GM19463 (cell line): ENCODE results near the gene FADS3.

Experiments
- ATAC-seq: cut with Tn5 transposase; IDR thresholded peaks from one replicate; pipeline ENCODE4 v1.9.1; 2021; ENCODE audit warnings: mild to moderate bottlenecking, moderate library complexity; ENCODE audit not compliant: unreplicated experiment

FADS3 gene

GRCh38 chr11:61900251-61900650 is 8.9 kb upstream of the FADS3 start:
- no peak for ATAC-seq

DNA sequence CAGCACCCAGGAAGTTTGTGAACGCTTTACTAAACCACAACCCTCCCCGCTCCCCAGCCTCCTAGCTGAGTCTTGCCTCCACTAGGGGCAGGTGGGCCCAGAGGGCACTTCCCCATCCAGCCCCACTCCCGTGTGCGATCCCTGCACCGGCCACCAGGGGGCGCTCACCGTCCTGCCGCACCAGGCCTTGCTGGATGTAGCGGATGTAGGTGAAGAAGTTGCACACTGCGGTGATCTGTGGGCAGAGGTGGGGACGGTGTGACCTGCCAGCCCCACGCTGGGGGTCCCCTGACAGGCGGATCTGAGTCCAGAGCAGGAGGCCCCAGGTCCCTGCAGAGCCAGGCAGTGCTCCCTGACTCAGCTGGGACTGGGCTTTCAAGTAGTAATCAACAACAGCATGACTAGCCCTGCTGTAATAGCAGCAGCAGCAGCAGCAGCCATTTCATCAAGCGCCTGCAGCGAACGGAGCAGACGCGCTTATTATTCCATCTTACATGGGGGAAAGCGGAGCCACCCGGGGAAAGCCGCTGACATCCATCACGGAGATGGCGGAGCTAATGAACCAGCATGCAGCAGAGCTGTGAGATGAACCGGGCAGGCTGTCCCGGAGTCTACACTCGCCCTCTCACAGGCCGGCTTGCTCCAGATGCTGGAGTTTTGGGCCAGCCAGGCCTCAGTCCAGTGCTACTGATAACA is 7.9 kb upstream of the FADS3 start:
- peak; percentile 68 for ATAC-seq

- no peak for ATAC-seq
Observed at GRCh38 chr11:61898247-61898582, 6.9 kb upstream of the FADS3 start.

GRCh38 chr11:61897387-61898246 is 6.3 kb upstream of the FADS3 start:
- no peak for ATAC-seq

GRCh38 chr11:61896665-61897386 is 5.5 kb upstream of the FADS3 start:
- ATAC-seq = no peak

GRCh38 chr11:61895718-61896059 is 4.3 kb upstream of the FADS3 start:
- no peak for ATAC-seq

- no peak for ATAC-seq
Observed at GRCh38 chr11:61895046-61895717, 3.8 kb upstream of the FADS3 start.

GRCh38 chr11:61893981-61894380 is 2.6 kb upstream of the FADS3 start:
- ATAC-seq = no peak

- ATAC-seq = peak; percentile 30
Observed at GRCh38 chr11:61892085-61892370, 683 bp upstream of the FADS3 start.

GRCh38 chr11:61890529-61891330 is 615 bp downstream of the FADS3 start:
- peak; percentile 24 for ATAC-seq

GRCh38 chr11:61889831-61890230 is 1.5 kb downstream of the FADS3 start:
- ATAC-seq = no peak

DNA sequence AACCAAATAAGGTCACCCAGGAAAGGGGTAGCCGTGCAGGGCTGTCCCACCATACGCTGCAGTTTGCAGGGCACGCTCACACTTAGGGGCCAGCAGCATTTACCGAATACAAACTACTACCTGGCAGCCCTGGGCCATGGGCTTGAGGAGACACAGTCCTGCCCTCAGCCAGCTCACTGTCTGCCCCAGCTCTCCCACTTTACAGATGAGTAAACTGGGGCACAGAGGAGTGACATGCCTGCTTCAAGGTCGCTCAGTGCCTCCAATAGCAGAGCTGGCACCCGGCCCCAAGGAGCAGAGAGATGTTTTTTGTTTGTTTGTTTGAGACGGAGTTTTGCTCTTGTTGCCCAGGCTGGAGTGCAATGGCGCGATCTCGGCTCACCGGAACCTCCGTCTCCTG is 2.8 kb downstream of the FADS3 start:
- ATAC-seq = no peak

- no peak for ATAC-seq
Observed at GRCh38 chr11:61887839-61888494, 3.4 kb downstream of the FADS3 start.

- no peak for ATAC-seq
Observed at GRCh38 chr11:61886643-61887042, 4.7 kb downstream of the FADS3 start.

DNA sequence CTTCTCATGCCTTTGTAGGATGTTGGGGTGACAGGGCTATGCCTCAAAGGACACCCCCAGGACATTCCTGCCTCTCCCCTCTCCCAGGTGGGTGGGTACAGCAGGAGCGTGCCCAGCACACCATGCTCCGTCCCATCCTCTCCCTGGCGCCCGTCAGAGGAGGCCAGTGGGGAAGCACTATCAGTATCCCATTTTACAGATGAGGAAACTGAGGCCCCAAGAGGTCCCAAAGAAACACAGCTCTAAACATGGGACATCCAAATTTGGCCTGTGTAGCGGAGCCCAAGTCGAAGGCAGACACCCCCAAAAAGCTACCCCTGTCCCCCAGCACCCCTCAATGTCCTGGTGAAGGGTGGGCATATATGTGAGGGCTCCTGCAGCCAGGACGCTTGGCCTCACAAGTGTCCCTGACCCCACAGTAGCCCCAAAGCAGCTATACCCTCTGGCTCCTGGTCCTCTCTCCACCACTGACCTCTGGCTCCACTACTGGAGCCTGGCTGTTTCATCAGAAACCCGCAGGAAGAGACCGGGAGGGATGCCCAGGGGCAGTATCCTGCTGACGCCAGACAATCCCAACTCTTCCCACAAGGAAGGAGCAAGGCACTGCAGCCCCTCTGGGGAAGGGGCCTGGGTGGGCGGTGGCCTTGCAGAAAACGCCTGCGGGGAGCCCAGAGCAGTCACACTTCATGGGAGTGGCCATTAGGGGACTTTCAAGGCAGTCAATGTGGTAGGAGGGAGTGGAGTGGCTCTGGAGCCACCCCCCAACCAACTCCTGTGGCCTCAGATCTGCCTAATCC is 5.4 kb downstream of the FADS3 start:
- ATAC-seq = no peak

GRCh38 chr11:61885166-61885778 is 6.1 kb downstream of the FADS3 start:
- ATAC-seq = no peak

DNA sequence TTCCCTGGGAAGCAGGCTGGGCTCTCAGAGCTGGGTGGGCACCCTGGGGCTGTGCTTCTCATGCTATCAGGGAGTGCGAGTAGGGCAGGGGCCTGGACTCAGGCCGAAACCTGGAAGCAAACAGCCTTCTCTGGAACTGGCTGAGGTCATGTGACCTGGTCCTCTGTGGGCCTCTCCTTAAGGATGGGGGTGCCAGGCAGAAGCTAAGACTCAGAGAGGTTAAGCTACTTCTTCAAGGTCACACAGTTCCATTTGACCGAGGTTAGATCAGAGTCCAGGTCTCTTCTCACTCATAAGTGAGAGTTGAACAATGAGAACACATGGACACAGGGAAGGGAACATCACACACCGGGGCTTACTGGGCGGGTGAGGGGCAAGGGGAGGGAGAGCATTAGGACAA is 7.4 kb downstream of the FADS3 start:
- ATAC-seq = no peak

GRCh38 chr11:61883327-61883726 is 8.0 kb downstream of the FADS3 start:
- no peak for ATAC-seq

DNA sequence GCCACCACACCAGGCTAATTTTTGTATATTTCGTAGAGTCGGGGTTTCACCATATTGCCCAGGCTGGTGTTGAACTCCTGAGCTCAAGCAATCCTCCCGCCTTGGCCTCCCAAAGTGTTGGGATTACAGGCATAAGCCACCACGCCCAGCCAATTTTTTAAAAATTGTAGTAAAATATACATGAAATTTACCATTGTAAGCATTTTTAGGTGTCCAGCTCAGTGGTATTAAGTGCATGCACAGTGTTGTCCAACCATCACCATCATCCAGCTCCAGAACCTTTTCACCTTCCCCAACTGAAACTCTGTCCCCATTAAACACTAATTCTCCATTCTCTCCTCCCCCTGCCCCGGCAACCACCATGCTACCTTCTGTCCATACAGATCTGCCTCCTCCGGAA is 8.5 kb downstream of the FADS3 start:
- no peak for ATAC-seq
